Left renal pelvis (tissue), 4 donors: ENCODE data around the gene NOCT. TPM values are rescaled to one million over a fixed set of nuclear protein-coding genes. Genes with fewer than 3 reads are reported as not detected.
A peak's percentile ranks its signal among the peaks of the same experiment; 100 is the strongest.
"Not testable (repeated sequence)": the region's sequence is repeated elsewhere in the genome, so short reads cannot be mapped to it uniquely, and the experiment has no call there.

Experiments used
- DNase-seq, 4 donors: peaks; one replicate each; pipeline ENCODE4 v3.0.0-alpha.2; 2013; ENCODE audit warnings: low read depth in 4 of 4, low spot score in 3 of 4
- polyA plus RNA-seq, 4 donors: library from polyadenylated mRNA; unstranded; fragments of 120-200 nt; gene quantifications; one replicate each; pipeline ENCODE4 v1.2.1, GENCODE V29; 2013; ENCODE audit not compliant: insufficient read length in 4 of 4

The NOCT gene
- polyA plus RNA-seq, result 1 to 10 TPM; 4.1 to 7.9 (median 5.9) TPM

GRCh38 chr4:139015269-139015947, at the start of gene NOCT:
NOCT (plus strand) TSS chr4:139015781; CDS start chr4:139015982, 201 bp downstream.
- DNase-seq, result peak; percentile 66 to 78 (median 76)

GRCh38 chr4:138967313-138967712, 48.3 kb upstream of the NOCT start:
- no peak for DNase-seq

- peak in 1 of 4 donors; percentile 4 for DNase-seq
These were observed 42.4 kb upstream of the NOCT start for GRCh38 chr4:138972956-138973801.

- DNase-seq, result no peak
These were observed 40.4 kb upstream of the NOCT start for GRCh38 chr4:138975225-138975624.

- DNase-seq, result no peak
These were observed 39.1 kb upstream of the NOCT start for GRCh38 chr4:138976526-138976925.

GRCh38 chr4:138977524-138977923, 38.1 kb upstream of the NOCT start:
- peak in 1 of 4 donors; percentile 6 for DNase-seq

- no peak for DNase-seq
These were observed 37.5 kb upstream of the NOCT start for GRCh38 chr4:138978028-138978585.

GRCh38 chr4:138978600-138978999, 37.0 kb upstream of the NOCT start:
- no peak for DNase-seq

- DNase-seq, result no peak
These were observed 35.8 kb upstream of the NOCT start for GRCh38 chr4:138979742-138980141.

GRCh38 chr4:138981930-138982390, 33.6 kb upstream of the NOCT start:
- peak in 1 of 4 donors; percentile 12 for DNase-seq

- no peak for DNase-seq
These were observed 32.8 kb upstream of the NOCT start for GRCh38 chr4:138982754-138983153.

- no peak for DNase-seq
These were observed 31.9 kb upstream of the NOCT start for GRCh38 chr4:138983690-138984089.

- DNase-seq, result no peak
These were observed 30.9 kb upstream of the NOCT start for GRCh38 chr4:138984647-138985046.

- DNase-seq, result no peak
These were observed 22.9 kb upstream of the NOCT start for GRCh38 chr4:138992676-138993075.

- no peak for DNase-seq
These were observed 19.5 kb upstream of the NOCT start for GRCh38 chr4:138996090-138996489.

GRCh38 chr4:138999666-139000065, 15.9 kb upstream of the NOCT start:
- DNase-seq, result no peak

GRCh38 chr4:139000134-139000533, 15.4 kb upstream of the NOCT start:
- not testable (repeated sequence) for DNase-seq

- DNase-seq, result not testable (repeated sequence)
These were observed 14.2 kb upstream of the NOCT start for GRCh38 chr4:139001430-139001829.

GRCh38 chr4:139003668-139004067, 11.9 kb upstream of the NOCT start:
- DNase-seq, result not testable (repeated sequence)

- no peak for DNase-seq
These were observed 9.8 kb upstream of the NOCT start for GRCh38 chr4:139005774-139006173.

- no peak for DNase-seq
These were observed 7.9 kb upstream of the NOCT start for GRCh38 chr4:139007640-139008039.
